ENCODE results near the gene RNF130.
"Not testable (repeated sequence)": the region's sequence is repeated elsewhere in the genome, so short reads cannot be mapped to it uniquely, and the experiment has no call there.

The RNF130 gene

DNA sequence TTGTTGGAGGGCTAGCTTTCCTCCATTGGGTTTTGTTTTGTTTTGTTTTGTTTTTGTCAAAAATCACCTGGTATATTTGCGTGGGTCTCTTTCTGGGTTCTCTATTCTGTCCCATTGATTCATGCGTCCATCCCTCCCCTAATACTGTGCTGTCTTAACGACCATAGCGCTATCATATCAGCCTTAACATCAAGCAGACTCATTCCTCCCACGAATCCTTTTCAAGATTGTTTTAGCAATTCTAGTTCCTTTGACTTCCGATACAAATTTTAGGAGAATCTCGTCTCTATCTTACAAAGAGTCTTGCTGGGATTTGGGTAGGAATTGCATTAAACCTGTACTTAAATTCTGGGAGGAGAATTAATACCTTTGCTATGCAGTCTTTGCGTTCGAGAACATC, 31.1 kb upstream of the RNF130 start:
- no peak for DNase-seq

- no peak for DNase-seq
Measured at GRCh38 chr5:180101451-180102105, 30.0 kb upstream of the RNF130 start.

DNA sequence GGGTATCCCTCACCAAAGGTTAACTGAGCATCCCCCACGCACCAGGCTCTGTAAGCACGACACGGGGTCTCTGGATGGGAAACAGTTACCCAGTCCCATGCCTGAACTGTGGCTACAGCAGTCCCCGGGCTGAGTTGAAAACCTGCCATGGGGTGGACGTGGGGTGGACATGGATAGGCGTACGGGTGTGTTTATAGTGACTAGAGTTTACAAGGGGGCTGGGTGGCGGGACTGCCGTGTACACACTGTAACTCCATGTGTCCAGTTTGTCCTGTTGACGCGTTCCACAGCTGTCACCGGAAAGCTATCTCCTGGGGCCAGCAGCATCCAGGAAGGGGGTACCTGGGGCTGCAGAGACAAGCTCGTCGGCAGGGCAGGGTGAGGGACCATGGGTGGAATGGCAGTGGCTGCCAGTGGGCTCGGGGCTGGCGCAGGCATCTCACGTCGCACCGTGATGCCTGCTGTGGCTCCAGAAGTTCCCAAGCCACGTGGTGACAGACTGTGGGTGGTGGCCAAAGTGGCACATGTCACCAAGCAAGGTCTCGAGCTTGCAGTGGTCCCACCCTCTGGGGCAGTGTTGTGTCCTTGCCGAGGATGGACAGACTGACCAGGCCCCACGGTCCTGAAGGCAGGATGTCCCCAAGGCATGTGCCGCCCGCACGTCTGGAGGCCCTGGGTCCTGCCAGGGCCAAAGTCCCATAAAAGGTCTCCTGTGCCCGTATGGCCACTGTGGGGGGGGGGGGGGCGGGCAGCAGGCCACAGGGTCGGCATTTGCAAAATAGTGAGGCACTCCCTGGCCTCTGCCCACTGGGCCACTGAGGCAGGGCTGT, 29.3 kb upstream of the RNF130 start:
- no peak for DNase-seq

DNA sequence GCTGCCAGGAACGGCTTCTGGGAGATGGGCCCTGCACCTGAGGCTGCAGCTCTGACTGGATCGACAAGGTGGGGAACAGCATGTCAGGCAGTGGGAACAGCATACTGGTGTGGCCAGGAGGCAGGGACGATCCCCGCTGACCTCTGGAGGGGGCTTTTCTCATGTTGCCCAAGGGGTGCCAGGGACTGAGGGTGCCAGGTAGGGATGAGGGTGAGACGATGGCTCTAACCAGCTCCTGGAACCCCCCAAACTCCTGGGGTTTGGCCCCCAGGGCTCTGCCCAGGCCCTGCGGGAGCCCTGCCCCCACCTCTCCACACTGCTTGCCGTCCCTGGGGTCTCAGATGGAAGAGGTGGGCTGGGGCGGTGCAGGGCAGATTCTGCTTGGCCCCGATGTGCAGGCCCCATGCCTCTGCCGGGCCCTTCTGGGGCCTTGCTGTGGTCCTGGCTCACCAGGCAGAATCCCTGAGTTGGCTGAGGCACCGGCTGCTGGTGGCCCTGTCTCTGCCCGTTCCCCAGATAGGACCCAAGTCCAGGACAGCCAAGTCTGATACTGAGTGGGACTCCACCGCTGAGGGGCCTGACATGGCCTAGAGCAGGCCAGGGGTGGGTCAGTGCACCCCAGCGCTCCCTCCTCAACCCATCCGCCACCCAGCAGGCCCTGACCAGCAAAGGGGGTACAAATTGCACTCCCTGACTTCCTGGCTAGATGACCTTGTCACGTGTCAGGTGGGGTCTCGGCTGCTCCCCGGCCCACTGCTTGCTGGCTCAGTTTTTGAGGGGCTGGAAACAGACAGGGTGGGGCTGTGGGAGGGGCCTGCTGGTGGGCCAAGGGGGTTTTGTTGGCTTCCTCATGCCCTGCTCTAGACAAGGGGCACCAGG, 28.4 kb upstream of the RNF130 start:
- no peak for DNase-seq

- DNase-seq, result no peak
Measured at GRCh38 chr5:180098991-180099732, 27.6 kb upstream of the RNF130 start.

GRCh38 chr5:180098526-180098925, 27.0 kb upstream of the RNF130 start:
- DNase-seq, result no peak

DNA sequence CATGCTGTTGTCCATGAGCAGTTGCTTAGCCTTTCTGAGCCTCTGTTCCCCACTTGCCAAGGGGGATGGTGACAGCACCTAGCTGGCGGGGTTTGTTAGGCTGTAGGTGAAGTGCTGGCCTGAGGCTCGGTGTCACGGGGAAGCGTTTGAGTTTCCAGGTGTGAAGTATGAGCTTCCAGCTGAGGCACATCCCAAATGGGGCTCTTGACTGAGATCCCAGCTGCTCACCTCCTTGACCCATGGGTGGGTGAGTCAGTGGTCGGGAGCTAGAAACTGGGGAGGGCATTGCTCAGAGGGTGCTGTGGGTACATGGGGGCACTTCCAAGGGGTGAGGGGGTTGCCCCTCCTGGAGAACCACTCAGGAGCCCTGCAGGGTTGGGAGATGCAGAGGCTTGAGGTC, 26.4 kb upstream of the RNF130 start:
- no peak for DNase-seq

GRCh38 chr5:180097163-180097894, 25.8 kb upstream of the RNF130 start:
- no peak for DNase-seq

DNA sequence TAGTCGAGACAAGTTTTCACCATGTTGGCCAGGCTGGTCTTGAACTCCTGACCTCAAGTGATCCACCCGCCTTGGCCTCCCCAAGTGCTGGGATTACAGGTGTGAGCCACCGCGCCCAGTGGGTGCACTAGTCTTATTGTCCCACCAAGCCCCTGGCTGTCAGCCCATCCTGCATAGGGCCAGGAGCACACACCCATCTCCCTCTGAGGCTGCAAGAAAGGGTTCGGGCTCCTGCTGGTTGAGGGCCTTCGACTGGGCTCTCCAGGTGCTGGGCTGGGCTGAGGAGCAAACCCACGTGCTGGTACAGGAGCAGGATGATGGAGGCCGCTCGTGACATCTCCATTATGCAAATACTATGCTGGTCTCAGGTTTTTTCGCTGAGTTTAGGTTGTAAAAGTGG, 25.1 kb upstream of the RNF130 start:
- DNase-seq, result no peak

DNA sequence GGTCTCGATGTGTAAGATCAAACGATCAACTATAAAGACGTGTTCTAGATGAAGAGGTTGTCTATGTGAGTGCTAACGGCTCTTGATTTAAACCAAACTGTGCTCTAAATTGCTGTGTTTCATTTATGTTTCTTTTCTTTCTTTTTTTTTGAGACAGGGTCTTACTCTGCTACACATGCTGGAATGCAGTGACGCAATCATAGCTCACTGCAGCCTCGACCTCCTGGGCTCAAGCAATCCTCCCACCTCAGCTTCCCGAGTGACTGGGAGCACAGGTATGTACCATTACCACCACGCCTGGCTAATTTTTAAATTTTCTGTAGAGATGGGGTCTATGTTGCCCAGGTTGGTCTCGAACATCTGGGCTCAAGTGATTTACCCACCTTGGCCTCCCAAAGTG, 24.0 kb upstream of the RNF130 start:
- DNase-seq, result no peak

DNA sequence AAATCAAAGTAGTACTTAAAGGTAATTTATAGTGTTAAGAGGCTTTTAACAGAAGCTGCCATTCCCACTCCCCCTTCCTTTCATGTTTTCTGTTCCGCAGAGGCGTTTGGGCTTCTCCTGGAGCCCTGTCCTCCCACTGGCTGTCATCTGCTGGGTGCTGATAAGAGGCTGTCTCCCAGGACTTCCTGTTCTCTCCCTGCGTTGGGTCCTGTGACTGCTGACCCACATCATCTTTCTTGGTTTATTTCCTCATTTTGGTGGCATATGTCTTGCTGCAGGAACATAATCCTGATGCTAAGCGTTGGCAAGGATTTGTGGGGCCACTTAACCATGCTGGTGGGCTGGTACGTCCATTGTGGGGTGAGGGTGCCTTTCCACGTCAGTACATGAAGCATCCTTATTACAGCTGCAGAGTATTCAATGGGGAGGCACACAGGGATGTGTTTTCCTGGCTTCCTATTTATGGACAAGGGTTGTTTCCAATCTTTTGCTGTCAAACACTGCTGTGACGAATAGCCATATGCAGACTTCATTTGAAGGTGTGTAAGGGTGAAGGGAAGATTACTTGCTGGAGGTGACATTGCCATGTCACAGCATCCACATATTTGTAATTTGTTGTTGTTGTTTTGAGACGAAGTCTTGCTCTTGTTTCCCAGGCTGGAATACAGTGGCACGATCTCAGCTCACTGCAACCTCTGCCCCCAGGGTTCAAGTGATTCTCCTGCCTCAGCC, 22.3 kb upstream of the RNF130 start:
- no peak for DNase-seq

- no peak for DNase-seq
Measured at GRCh38 chr5:180093241-180093640, 21.7 kb upstream of the RNF130 start.

DNA sequence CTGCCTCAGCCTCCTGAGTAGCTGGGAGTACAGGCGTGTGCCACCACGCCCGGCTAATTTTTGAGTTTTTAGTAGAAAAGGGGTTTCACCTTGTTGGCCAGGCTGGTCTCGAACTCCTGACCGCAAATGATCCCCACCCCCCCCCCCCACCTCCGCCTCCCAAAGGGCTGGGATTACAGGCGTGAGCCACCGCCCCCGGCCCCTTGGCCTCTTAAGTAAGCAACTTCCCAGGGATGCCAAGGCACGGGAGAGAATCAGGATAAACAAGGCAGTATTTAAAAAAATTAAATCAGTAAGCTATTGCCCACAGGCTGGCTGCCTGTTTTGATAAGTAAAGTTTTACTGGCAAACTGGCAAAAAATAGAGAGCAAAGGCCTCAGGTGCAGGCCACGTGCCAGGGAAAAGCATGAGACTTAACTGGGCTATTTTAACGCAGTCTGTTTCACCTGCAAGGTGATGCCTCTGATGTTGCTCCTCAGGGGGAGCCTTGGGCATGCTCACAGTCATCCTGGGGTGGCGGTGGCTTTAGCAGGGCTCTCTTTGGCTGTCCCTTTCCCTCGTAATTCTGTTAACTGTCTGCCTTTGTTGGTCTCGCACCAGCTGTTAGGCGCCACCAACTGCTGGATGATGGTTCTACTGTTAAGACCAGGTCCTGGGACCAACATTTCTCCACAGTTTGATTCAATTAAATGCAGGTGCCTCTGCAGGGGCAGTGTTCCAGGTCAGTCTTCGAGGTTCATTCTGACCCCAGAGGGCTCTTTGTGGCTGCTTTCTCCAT, 19.4 kb upstream of the RNF130 start:
- no peak for DNase-seq

DNA sequence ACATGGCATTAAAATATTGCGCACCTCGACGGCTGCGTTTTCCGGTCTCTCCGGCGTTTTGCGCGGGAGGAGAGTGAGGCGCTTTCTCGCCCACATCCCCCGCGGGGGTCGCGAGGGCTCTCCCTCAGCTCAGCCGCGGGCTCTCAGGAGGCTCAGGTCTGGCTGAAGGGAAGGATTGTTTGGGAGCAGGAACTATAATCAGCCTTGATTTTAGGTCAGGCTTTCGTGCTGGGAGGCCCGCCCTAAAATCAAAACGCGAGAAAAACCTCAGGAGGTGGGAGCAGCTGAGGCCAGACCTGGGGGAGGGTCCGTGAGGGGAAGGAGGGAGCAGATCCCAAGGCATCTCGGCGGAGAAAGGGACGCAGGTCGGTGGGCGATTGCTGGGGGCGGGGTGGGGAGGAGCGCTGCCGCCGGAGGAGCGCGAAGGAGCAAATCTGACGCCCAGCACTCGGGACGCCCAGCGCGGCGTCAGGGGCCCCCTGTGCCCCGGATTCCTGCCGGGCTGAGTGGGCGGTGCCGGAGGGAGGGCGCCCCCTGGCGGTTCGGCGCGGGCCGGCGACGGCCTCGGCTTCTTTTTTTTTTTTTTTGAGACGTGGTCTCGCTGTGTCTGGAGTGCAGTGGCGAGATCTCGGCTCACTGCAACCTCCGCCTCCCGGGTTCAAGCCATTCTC, 18.7 kb upstream of the RNF130 start:
- DNase-seq, result no peak

GRCh38 chr5:180089628-180090027, 18.1 kb upstream of the RNF130 start:
- not testable (repeated sequence) for DNase-seq

- DNase-seq, result no peak
Measured at GRCh38 chr5:180088561-180088960, 17.0 kb upstream of the RNF130 start.

GRCh38 chr5:180086816-180087399, 15.3 kb upstream of the RNF130 start:
- DNase-seq, result no peak

DNA sequence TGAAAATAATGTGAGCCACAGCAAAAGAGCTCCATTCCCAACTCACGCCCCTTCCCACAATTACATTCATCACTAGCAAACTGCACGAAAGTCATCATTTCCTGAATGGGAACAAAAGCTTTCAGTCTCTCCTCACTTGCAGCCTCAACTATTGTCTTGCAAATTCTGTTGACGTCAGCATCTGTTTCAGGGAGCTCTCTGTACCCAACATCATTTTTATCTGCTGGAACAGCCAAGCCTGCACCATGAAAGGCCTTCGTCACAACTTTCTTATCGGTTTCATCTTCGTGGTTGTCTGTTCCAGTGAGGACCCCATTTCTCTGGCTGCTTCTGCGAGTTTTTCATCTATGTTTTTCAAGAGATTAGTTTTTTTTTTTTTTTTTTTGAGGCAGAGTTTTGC, 14.3 kb upstream of the RNF130 start:
- no peak for DNase-seq

Data from cortex of kidney (tissue), 1 donor.